Stomach (tissue), 4 donors: ENCODE data around the gene SLC38A10.

Experiments
- CTCF ChIP-seq, 7 experiments: fragments of 450-650 bp in 4 of 7; fragments of 200-600 bp in 3 of 7; sonication (generic) in 3 of 7; IDR thresholded peaks; one replicate each; pipeline ENCODE4 v1.5.1; 2016 to 2019; ENCODE audit warnings: antibody characterized with exemption in 7 of 7, control low read depth in 2 of 7, mild to moderate bottlenecking in 1 of 7
- POLR2A ChIP-seq, 4 donors: fragments of 450-650 bp; IDR thresholded peaks; one replicate each; pipeline ENCODE4 v1.6.1; 2016; ENCODE audit warnings: antibody characterized with exemption in 4 of 4, control low read depth in 2 of 4, mild to moderate bottlenecking in 1 of 4, moderate library complexity in 1 of 4
- POLR2AphosphoS5 ChIP-seq, 3 donors: sonication (generic); formaldehyde crosslinking; IDR thresholded peaks; one replicate each; pipeline ENCODE4 v1.6.1; 2016; ENCODE audit warnings: antibody characterized with exemption in 3 of 3

DNA sequence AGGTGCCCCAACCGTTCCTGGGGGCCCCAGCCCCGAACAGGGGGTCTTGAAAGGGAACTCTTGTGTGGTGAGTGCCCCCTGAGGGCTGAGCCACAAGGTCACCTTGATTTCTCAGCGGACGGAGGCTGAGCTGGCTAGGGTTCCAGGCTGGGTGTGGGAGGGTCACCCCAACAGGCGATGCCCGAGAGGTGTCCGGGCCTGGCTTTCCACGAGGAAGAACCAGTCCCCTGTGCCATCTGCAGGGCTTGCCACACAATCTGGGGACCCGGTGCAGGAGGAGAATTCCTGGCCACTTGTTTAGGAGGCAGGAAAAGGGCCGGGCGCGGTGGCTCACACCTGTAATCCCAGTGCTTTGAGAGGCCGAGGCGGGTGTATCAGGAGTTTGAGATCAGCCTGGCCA, 16.8 kb upstream of the SLC38A10 start:
- TF ChIP-seq POLR2A (IDR thresholded peaks at IDR 0.05) (no peak), POLR2AphosphoS5 (IDR thresholded peaks at IDR 0.05) (no peak), CTCF (IDR thresholded peaks at IDR 0.05) (no peak)
